ENCODE results near the gene ACSL1. TPM values are rescaled to one million over a fixed set of nuclear protein-coding genes. Genes with fewer than 3 reads are reported as not detected.

ACSL1 gene
- total and polyA plus RNA-seq, 2 experiments from 2014 or later, result 121 to 168 TPM

DNA sequence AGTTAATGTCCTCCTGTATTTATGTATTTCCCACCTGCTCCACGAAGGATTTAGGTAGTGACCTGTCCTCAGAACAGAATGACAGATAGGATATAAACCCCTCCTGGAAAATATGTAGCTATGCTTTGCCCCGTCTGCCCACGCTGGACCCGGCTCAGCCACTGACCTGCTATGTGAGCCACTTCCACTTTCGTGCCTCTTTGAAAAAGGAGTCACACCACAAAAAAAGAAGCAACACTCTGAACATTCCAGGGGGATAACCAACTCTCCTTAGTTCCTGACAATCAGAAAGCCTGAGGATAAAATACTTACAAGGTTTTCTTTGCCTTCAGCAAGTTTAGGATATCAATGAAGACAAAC lies 11.1 kb downstream of the ACSL1 start:
- H3K4me1 ChIP-seq (ENCODE audit: insufficient read depth), result peaks cover 34% of the 10 kb centered on the region
- peak overlapping the region; percentile 72 for H3K4me2 ChIP-seq
- H3K9me3 ChIP-seq (ENCODE audit: low read depth), result no peaks in the 10 kb centered on the region
- no peak overlapping the region for H3K4me3 ChIP-seq
- H3K27me3 ChIP-seq, result no peaks in the 10 kb centered on the region
- H2AFZ ChIP-seq, result no peak overlapping the region
- no peak for DNase-seq (ENCODE audit: low spot score)
- 25% methylated on average over 5 of the region's 5 CpGs for WGBS (ENCODE audit: low lambda C conversion rate, missing lambda C conversion rate)
- peaks cover 58% of the 10 kb centered on the region for H3K79me2 ChIP-seq
- H3K36me3 ChIP-seq (replicated peaks; ENCODE audit: insufficient read depth, low read depth), result no peaks in the 10 kb centered on the region
- H3K27ac ChIP-seq, result peak overlapping the region; percentile 85
- no peaks in the 10 kb centered on the region for H3K9me2 ChIP-seq (replicated peaks; ENCODE audit: insufficient read depth)
- TF ChIP-seq EZH2 (IDR thresholded peaks at IDR 0.05; ENCODE audit: borderline replicate concordance), result no peak
- TF ChIP-seq, protein P1, sequence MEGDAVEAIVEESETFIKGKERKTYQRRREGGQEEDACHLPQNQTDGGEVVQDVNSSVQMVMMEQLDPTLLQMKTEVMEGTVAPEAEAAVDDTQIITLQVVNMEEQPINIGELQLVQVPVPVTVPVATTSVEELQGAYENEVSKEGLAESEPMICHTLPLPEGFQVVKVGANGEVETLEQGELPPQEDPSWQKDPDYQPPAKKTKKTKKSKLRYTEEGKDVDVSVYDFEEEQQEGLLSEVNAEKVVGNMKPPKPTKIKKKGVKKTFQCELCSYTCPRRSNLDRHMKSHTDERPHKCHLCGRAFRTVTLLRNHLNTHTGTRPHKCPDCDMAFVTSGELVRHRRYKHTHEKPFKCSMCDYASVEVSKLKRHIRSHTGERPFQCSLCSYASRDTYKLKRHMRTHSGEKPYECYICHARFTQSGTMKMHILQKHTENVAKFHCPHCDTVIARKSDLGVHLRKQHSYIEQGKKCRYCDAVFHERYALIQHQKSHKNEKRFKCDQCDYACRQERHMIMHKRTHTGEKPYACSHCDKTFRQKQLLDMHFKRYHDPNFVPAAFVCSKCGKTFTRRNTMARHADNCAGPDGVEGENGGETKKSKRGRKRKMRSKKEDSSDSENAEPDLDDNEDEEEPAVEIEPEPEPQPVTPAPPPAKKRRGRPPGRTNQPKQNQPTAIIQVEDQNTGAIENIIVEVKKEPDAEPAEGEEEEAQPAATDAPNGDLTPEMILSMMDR (IDR thresholded peaks at IDR 0.05; ENCODE audit: poor library complexity), result no peak
- TF ChIP-seq EZH2phosphoT487 (IDR thresholded peaks at IDR 0.05; ENCODE audit: low read depth, severe bottlenecking, unreplicated experiment), result no peak
- H4K20me1 ChIP-seq (ENCODE audit: insufficient read depth, poor library complexity, severe bottlenecking), result no peaks in the 10 kb centered on the region

DNA sequence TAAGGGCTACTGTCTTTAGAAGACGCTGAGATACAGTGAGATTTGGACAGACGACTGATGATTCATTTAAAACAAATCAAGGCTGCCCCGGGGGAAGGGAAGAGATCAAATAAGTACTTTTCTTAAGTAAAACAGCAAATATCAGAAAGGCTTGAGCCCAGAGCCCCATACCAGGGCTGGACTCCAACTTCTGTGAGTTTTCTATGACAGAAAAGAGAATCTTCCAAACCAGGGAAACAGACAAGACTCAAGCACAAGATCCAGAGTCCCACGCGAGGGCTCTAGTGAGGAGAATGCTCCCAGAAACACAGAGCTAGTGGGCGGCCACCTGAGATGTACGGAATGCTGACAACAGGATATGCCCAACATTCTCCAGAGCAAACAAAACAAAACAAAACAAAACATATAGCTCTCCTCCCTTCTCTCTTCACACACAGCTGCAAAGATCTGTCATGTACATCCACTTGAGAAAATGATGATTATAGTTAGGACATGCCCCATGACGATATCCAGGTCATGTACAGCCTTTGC lies 13.1 kb downstream of the ACSL1 start:
- Histone ChIP-seq H2AFZ (no peak overlapping the region), H3K4me3 (no peak overlapping the region), H3K79me2 (peaks cover 56% of the 10 kb centered on the region), H3K9me3 (ENCODE audit: low read depth) (no peaks in the 10 kb centered on the region), H3K36me3 (replicated peaks; ENCODE audit: insufficient read depth, low read depth) (no peaks in the 10 kb centered on the region), H3K4me1 (ENCODE audit: insufficient read depth) (peaks cover 45% of the 10 kb centered on the region), H3K27me3 (no peaks in the 10 kb centered on the region), H3K4me2 (peak overlapping the region; percentile 65), H3K27ac (peak overlapping the region; percentile 75), H4K20me1 (ENCODE audit: insufficient read depth, poor library complexity, severe bottlenecking) (no peaks in the 10 kb centered on the region), H3K9me2 (replicated peaks; ENCODE audit: insufficient read depth) (no peaks in the 10 kb centered on the region)
- WGBS (ENCODE audit: low lambda C conversion rate, missing lambda C conversion rate), result 50% methylated on average over 8 of the region's 8 CpGs
- no peak for TF ChIP-seq EZH2phosphoT487 (IDR thresholded peaks at IDR 0.05; ENCODE audit: low read depth, severe bottlenecking, unreplicated experiment)
- no peak for TF ChIP-seq EZH2 (IDR thresholded peaks at IDR 0.05; ENCODE audit: borderline replicate concordance)
- TF ChIP-seq, protein P1 (IDR thresholded peaks at IDR 0.05; ENCODE audit: poor library complexity), result no peak
- DNase-seq (ENCODE audit: low spot score), result no peak

DNA sequence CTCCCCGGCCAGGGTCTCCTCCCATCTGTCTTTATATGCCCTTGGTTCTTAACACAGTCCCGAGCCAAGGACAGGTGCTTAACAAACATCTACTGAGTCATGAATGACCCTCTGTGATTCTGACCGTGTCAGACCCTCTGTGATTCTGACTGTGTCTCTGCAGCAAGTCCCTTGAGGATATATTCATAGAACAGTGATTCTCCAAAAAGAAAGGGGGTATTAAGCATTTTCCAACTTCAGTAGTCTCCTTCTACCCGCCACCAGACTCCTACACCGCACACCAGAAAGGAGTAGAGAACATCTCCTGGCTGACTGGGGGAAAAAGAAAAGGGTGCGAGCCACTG lies 13.6 kb downstream of the ACSL1 start:
- no peak for DNase-seq (ENCODE audit: low spot score)
- TF ChIP-seq, protein P1 (IDR thresholded peaks at IDR 0.05; ENCODE audit: poor library complexity), result no peak
- no peak for TF ChIP-seq EZH2 (IDR thresholded peaks at IDR 0.05; ENCODE audit: borderline replicate concordance)
- TF ChIP-seq EZH2phosphoT487 (IDR thresholded peaks at IDR 0.05; ENCODE audit: low read depth, severe bottlenecking, unreplicated experiment), result no peak
- peaks cover 56% of the 10 kb centered on the region for H3K79me2 ChIP-seq
- no peaks in the 10 kb centered on the region for H3K9me3 ChIP-seq (ENCODE audit: low read depth)
- H3K4me2 ChIP-seq, result peak overlapping the region; percentile 65
- no peaks in the 10 kb centered on the region for H3K36me3 ChIP-seq (replicated peaks; ENCODE audit: insufficient read depth, low read depth)
- no peak overlapping the region for H2AFZ ChIP-seq
- H3K4me1 ChIP-seq (ENCODE audit: insufficient read depth), result peaks cover 50% of the 10 kb centered on the region
- peak overlapping the region; percentile 75 for H3K27ac ChIP-seq
- H4K20me1 ChIP-seq (ENCODE audit: insufficient read depth, poor library complexity, severe bottlenecking), result no peaks in the 10 kb centered on the region
- H3K9me2 ChIP-seq (replicated peaks; ENCODE audit: insufficient read depth), result no peaks in the 10 kb centered on the region
- no peak overlapping the region for H3K4me3 ChIP-seq
- WGBS (ENCODE audit: low lambda C conversion rate, missing lambda C conversion rate), result 73% methylated on average over 6 of the region's 6 CpGs
- no peaks in the 10 kb centered on the region for H3K27me3 ChIP-seq

Measured in hepatocyte (in vitro differentiated cells).